ENCODE results near the gene MRPL36.
"Not testable (repeated sequence)": the region's sequence is repeated elsewhere in the genome, so short reads cannot be mapped to it uniquely, and the experiment has no call there.

Gene MRPL36

GRCh38 chr5:1818784-1819183 lies 19.1 kb upstream of the MRPL36 start:
- TF ChIP-seq REST (IDR thresholded peaks at IDR 0.05; ENCODE audit: insufficient replicate concordance, low read depth) (no peak), GABPA (IDR thresholded peaks at IDR 0.05; ENCODE audit: low read depth) (no peak), POLR2AphosphoS5 (IDR thresholded peaks at IDR 0.05; ENCODE audit: low read depth) (no peak), SPI1 (IDR thresholded peaks at IDR 0.05; ENCODE audit: borderline replicate concordance, low read depth) (no peak), CTCF (IDR thresholded peaks at IDR 0.05; ENCODE audit: insufficient read depth, low read length) (no peak)
- no peak overlapping the region for H3K4me3 ChIP-seq (replicated peaks; ENCODE audit: insufficient read depth, low read length)
- H3K27ac ChIP-seq (replicated peaks), result no peak overlapping the region
- DNase-seq (ENCODE audit: low read depth in 1 of 2, low spot score in 1 of 2), result no peak
- H3K27me3 ChIP-seq (ENCODE audit: insufficient read depth, poor library complexity, severe bottlenecking), result no peaks in the 10 kb centered on the region

GRCh38 chr5:1817261-1818043 lies 17.8 kb upstream of the MRPL36 start:
- no peaks in the 10 kb centered on the region for H3K27me3 ChIP-seq (ENCODE audit: insufficient read depth, poor library complexity, severe bottlenecking)
- H3K4me3 ChIP-seq (replicated peaks; ENCODE audit: insufficient read depth, low read length), result no peak overlapping the region
- no peak for DNase-seq (ENCODE audit: low read depth in 1 of 2, low spot score in 1 of 2)
- TF ChIP-seq REST (IDR thresholded peaks at IDR 0.05; ENCODE audit: insufficient replicate concordance, low read depth), result no peak
- no peak for TF ChIP-seq SPI1 (IDR thresholded peaks at IDR 0.05; ENCODE audit: borderline replicate concordance, low read depth)
- TF ChIP-seq GABPA (IDR thresholded peaks at IDR 0.05; ENCODE audit: low read depth), result no peak
- no peak for TF ChIP-seq POLR2AphosphoS5 (IDR thresholded peaks at IDR 0.05; ENCODE audit: low read depth)
- no peak for TF ChIP-seq CTCF (IDR thresholded peaks at IDR 0.05; ENCODE audit: insufficient read depth, low read length)
- H3K27ac ChIP-seq (replicated peaks), result no peak overlapping the region

- not testable (repeated sequence) for DNase-seq (ENCODE audit: low read depth in 1 of 2, low spot score in 1 of 2); H3K27me3 ChIP-seq (ENCODE audit: insufficient read depth, poor library complexity, severe bottlenecking); H3K27ac ChIP-seq (replicated peaks); H3K4me3 ChIP-seq (replicated peaks; ENCODE audit: insufficient read depth, low read length)
Observed at GRCh38 chr5:1816495-1817089, 17.0 kb upstream of the MRPL36 start.

- H3K27me3 ChIP-seq (ENCODE audit: insufficient read depth, poor library complexity, severe bottlenecking), result no peaks in the 10 kb centered on the region
- no peak overlapping the region for H3K27ac ChIP-seq (replicated peaks)
- no peak for DNase-seq (ENCODE audit: low read depth in 1 of 2, low spot score in 1 of 2)
- no peak overlapping the region for H3K4me3 ChIP-seq (replicated peaks; ENCODE audit: insufficient read depth, low read length)
- TF ChIP-seq POLR2AphosphoS5 (IDR thresholded peaks at IDR 0.05; ENCODE audit: low read depth) (no peak), SPI1 (IDR thresholded peaks at IDR 0.05; ENCODE audit: borderline replicate concordance, low read depth) (no peak), CTCF (IDR thresholded peaks at IDR 0.05; ENCODE audit: insufficient read depth, low read length) (no peak), REST (IDR thresholded peaks at IDR 0.05; ENCODE audit: insufficient replicate concordance, low read depth) (no peak), GABPA (IDR thresholded peaks at IDR 0.05; ENCODE audit: low read depth) (no peak)
Observed at GRCh38 chr5:1815881-1816292, 16.2 kb upstream of the MRPL36 start.

Data from HL-60 (cell line).